Activated CD4-positive, alpha-beta memory T cell treated with anti-CD3 and anti-CD28 coated beads for 36 hours (primary cell): ENCODE data around the gene NATD1. TPM values are rescaled to one million over a fixed set of nuclear protein-coding genes. Genes with fewer than 3 reads are reported as not detected.

Source experiments
- CTCF ChIA-PET: fragments of 350-600 bp; sonication (Branson Sonifier 250); formaldehyde crosslinking; loops from one replicate; lab custom pipeline; 2021; ENCODE audit warnings: antibody characterized with exemption, inconsistent platforms; lab: Charles Lee
- POLR2A ChIA-PET: fragments of 350-600 bp; sonication (Branson Sonifier 250); formaldehyde crosslinking; loops from one replicate; lab custom pipeline; 2021; ENCODE audit warnings: antibody characterized with exemption; lab: Charles Lee
- DNase-seq: peaks from one replicate; pipeline ENCODE4 v3.0.0-alpha.2; 2020
- H3K27ac Mint-ChIP-seq: one replicate; pipeline ENCODE4 v1.8.0; 2021; ENCODE audit warnings: mixed read lengths
- H3K27me3 Mint-ChIP-seq: one replicate; pipeline ENCODE4 v1.8.0; 2021; ENCODE audit warnings: mixed read lengths
- H3K36me3 Mint-ChIP-seq: one replicate; pipeline ENCODE4 v1.8.0; 2021; ENCODE audit warnings: mixed read lengths
- H3K4me1 Mint-ChIP-seq: one replicate; pipeline ENCODE4 v1.8.0; 2021; ENCODE audit warnings: low read depth, mixed read lengths
- H3K4me3 Mint-ChIP-seq: one replicate; pipeline ENCODE4 v1.8.0; 2021; ENCODE audit warnings: mild to moderate bottlenecking, mixed read lengths
- H3K9me3 Mint-ChIP-seq: one replicate; pipeline ENCODE4 v1.8.0; 2021; ENCODE audit warnings: mixed read lengths
- intact Hi-C: fragments of 100-400 bp; cut with micrococcal nuclease; formaldehyde crosslinking; loops from one replicate; pipeline ENCODE4 v1.15.1; 2023
- total RNA-seq, 2 experiments: library from RNA; stranded (reverse); gene quantifications; one replicate each; pipeline ENCODE4 v1.2.3, GENCODE V29; 2021

NATD1 gene
- total RNA-seq, 2 experiments from 2014 or later = 3.0 to 3.2 TPM

GRCh38 chr17:21286909-21287702 is 33.9 kb upstream of the NATD1 start:
- peaks cover 52% of the 10 kb centered on the region for H3K4me1 Mint-ChIP-seq
- H3K27ac Mint-ChIP-seq = peak overlapping the region; percentile 89
- no peaks in the 10 kb centered on the region for H3K27me3 Mint-ChIP-seq
- intact Hi-C loops = loop anchor here (1.0 to 10.0 kb wide), 5 partner anchors 36 to 1132 kb away; partner anchors contain the start of gene DHRS7B
- peak; percentile 79 for DNase-seq
- H3K4me3 Mint-ChIP-seq = peak overlapping the region; percentile 98
- POLR2A ChIA-PET = interaction anchor here (1.0 to 4.1 kb wide), 5 partner anchors 11 to 264 kb away, joined by 3 to 27 read pairs (median 7); partner anchors contain the start of gene USP22
- peaks cover 31% of the 10 kb centered on the region for H3K36me3 Mint-ChIP-seq
- no peaks in the 10 kb centered on the region for H3K9me3 Mint-ChIP-seq
- CTCF ChIA-PET = interaction anchor here (0.7 to 4.3 kb wide), 7 partner anchors 8 to 244 kb away, joined by 3 to 28 read pairs (median 14); partner anchors contain the start of gene USP22

GRCh38 chr17:21286066-21286770 is 33.0 kb upstream of the NATD1 start:
- peaks cover 52% of the 10 kb centered on the region for H3K4me1 Mint-ChIP-seq
- ChIA-PET POLR2A (interaction anchor here (2.0 to 4.1 kb wide), 3 partner anchors 10 to 265 kb away, joined by 4 to 27 read pairs (median 11); partner anchors contain the start of gene USP22), CTCF (interaction anchor here (0.6 to 4.3 kb wide), 8 partner anchors 10 to 243 kb away, joined by 3 to 28 read pairs (median 8); partner anchors contain the start of gene USP22)
- H3K27ac Mint-ChIP-seq = peak overlapping the region; percentile 89
- H3K9me3 Mint-ChIP-seq = no peaks in the 10 kb centered on the region
- peak; percentile 49 for DNase-seq
- peak overlapping the region; percentile 98 for H3K4me3 Mint-ChIP-seq
- intact Hi-C loops = loop anchor here (2.0 to 10.0 kb wide), 3 partner anchors 37 to 1131 kb away; no protein-coding TSS in a partner anchor
- peaks cover 25% of the 10 kb centered on the region for H3K36me3 Mint-ChIP-seq
- H3K27me3 Mint-ChIP-seq = no peaks in the 10 kb centered on the region

DNA sequence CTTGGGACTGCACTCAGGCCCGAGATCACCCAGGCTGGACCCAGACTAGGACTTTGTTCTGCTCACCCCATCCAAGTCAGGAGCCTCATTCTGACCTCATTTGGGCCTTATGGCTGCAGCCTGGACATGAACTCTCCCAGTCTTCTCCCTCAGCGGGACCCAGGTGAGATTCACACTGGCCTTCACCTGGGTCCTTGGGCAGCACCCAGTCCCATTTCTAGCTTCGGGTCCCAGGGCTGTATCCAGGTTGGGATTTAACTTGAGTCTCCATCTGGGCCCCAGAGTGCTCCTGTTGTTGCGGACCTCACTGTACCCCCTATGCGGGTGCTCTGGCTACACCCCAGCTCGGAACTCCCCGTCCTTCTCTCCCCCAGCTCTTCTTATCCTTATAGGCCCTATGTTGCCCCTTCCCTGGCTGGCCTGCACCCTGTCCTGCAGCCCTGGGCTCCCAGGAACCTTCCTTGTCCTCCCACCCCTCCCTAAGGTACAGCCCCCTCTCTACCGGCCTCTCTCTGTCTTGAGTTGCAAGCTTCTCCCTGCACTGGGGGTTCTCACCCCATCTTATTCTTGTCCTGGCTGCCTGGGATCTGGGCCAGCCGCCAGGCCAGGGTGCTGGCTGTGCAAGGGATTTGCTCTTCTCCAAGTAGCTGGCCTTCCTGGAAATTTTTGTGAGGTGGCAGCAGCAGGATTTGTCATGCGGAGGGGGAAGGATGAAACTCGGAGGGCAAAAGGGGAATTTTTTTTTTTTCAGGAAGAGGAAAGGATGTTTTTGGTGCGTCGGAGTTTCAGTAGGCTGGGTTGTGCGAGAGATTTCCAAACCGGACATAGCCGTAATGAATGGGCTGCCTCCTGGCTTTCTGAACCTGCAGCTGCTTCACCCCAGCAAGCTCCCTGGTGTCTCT is 32.2 kb upstream of the NATD1 start:
- Mint-ChIP-seq H3K27me3 (no peaks in the 10 kb centered on the region), H3K36me3 (peaks cover 21% of the 10 kb centered on the region), H3K27ac (peak overlapping the region; percentile 89), H3K9me3 (no peaks in the 10 kb centered on the region), H3K4me1 (peaks cover 49% of the 10 kb centered on the region), H3K4me3 (peak overlapping the region; percentile 98)
- CTCF ChIA-PET = interaction anchor here (0.9 to 4.3 kb wide), 5 partner anchors 9 to 225 kb away, joined by 3 to 28 read pairs (median 14); no protein-coding TSS in a partner anchor
- POLR2A ChIA-PET = interaction anchor here (0.7 to 4.1 kb wide), 2 partner anchors 9 to 242 kb away, joined by 3 to 27 read pairs; partner anchors contain the start of gene USP22
- DNase-seq = peak; percentile 39
- intact Hi-C loops = loop anchor here (1.0 to 10.0 kb wide), 5 partner anchors 37 to 1131 kb away; no protein-coding TSS in a partner anchor

- DNase-seq = peak; percentile 99
- H3K4me3 Mint-ChIP-seq = peak within 1 kb of the TSS; percentile 98
- ChIA-PET CTCF (interaction anchor here (0.9 to 4.3 kb wide), 5 partner anchors 8 to 228 kb away, joined by 3 to 28 read pairs (median 4); no protein-coding TSS in a partner anchor), POLR2A (interaction anchor here (0.7 to 4.1 kb wide), 2 partner anchors 8 to 241 kb away, joined by 3 to 27 read pairs; partner anchors contain the start of gene USP22)
- intact Hi-C loops = loop anchor here (1.0 to 10.0 kb wide), 6 partner anchors 9 to 1130 kb away; partner anchors contain the start of gene KCNJ12
- peak within 1 kb of the TSS; percentile 89 for H3K27ac Mint-ChIP-seq
- H3K36me3 Mint-ChIP-seq = peaks cover 21% of the 10 kb centered on the region
- no peaks in the 10 kb centered on the region for H3K27me3 Mint-ChIP-seq
- peaks cover 50% of the 10 kb centered on the region for H3K4me1 Mint-ChIP-seq
- no peaks in the 10 kb centered on the region for H3K9me3 Mint-ChIP-seq
Measured at GRCh38 chr17:21284319-21285163, 31.3 kb upstream of the NATD1 start, which contains the start of gene MAP2K3. TSS of gene MAP2K3 (plus strand) at chr17:21284711. CDS start at chr17:21284921, 210 bp downstream.

- peaks cover 21% of the 10 kb centered on the region for H3K36me3 Mint-ChIP-seq
- intact Hi-C loops = loop anchor here (1.0 to 10.0 kb wide), 4 partner anchors 8 to 1129 kb away; partner anchors contain the start of gene KCNJ12
- no peaks in the 10 kb centered on the region for H3K27me3 Mint-ChIP-seq
- peak overlapping the region; percentile 76 for H3K27ac Mint-ChIP-seq
- H3K9me3 Mint-ChIP-seq = no peaks in the 10 kb centered on the region
- DNase-seq = no peak
- H3K4me1 Mint-ChIP-seq = peaks cover 50% of the 10 kb centered on the region
- peak overlapping the region; percentile 98 for H3K4me3 Mint-ChIP-seq
- CTCF ChIA-PET = interaction anchor here (0.9 to 2.5 kb wide), 4 partner anchors 164 to 229 kb away, joined by 3 to 12 read pairs (median 4); no protein-coding TSS in a partner anchor
- POLR2A ChIA-PET = no interaction called here
Measured at GRCh38 chr17:21283482-21284318, 30.5 kb upstream of the NATD1 start.

- POLR2A ChIA-PET = no interaction called here
- intact Hi-C loops = loop anchor here (5.0 to 10.0 kb wide), 2 partner anchors 94 to 1128 kb away; partner anchors contain the start of gene KCNJ12
- no peaks in the 10 kb centered on the region for H3K27me3 Mint-ChIP-seq
- CTCF ChIA-PET = interaction anchor here (1.4 to 2.5 kb wide), 2 partner anchors 174 to 229 kb away, joined by 4 to 12 read pairs; no protein-coding TSS in a partner anchor
- peaks cover 21% of the 10 kb centered on the region for H3K36me3 Mint-ChIP-seq
- H3K27ac Mint-ChIP-seq = no peak overlapping the region
- H3K4me1 Mint-ChIP-seq = peaks cover 50% of the 10 kb centered on the region
- no peak for DNase-seq
- H3K9me3 Mint-ChIP-seq = no peaks in the 10 kb centered on the region
- H3K4me3 Mint-ChIP-seq = no peak overlapping the region
Measured at GRCh38 chr17:21282850-21283249, 29.6 kb upstream of the NATD1 start.

- peak overlapping the region; percentile 30 for H3K27ac Mint-ChIP-seq
- no peaks in the 10 kb centered on the region for H3K27me3 Mint-ChIP-seq
- peaks cover 48% of the 10 kb centered on the region for H3K4me1 Mint-ChIP-seq
- no peaks in the 10 kb centered on the region for H3K9me3 Mint-ChIP-seq
- peaks cover 17% of the 10 kb centered on the region for H3K36me3 Mint-ChIP-seq
- intact Hi-C loops = loop anchor here (5.0 to 10.0 kb wide), 2 partner anchors 95 to 1127 kb away; partner anchors contain the start of gene KCNJ12
- H3K4me3 Mint-ChIP-seq = no peak overlapping the region
- DNase-seq = peak; percentile 42
- ChIA-PET CTCF (interaction anchor here (1.4 to 4.3 kb wide), 3 partner anchors 162 to 230 kb away, joined by 4 to 30 read pairs (median 12); no protein-coding TSS in a partner anchor), POLR2A (no interaction called here)
Measured at GRCh38 chr17:21282231-21282630, 29.0 kb upstream of the NATD1 start.

GRCh38 chr17:21280081-21280518 is 26.9 kb upstream of the NATD1 start:
- intact Hi-C loops = loop anchor here (1.0 to 10.0 kb wide), 3 partner anchors 97 to 1125 kb away; partner anchors contain the start of gene KCNJ12
- peak; percentile 93 for DNase-seq
- peaks cover 58% of the 10 kb centered on the region for H3K4me1 Mint-ChIP-seq
- CTCF ChIA-PET = interaction anchor here (1.1 to 4.3 kb wide), 13 partner anchors 8 to 236 kb away, joined by 3 to 30 read pairs (median 7); partner anchors contain the start of genes NATD1 and USP22
- H3K27me3 Mint-ChIP-seq = no peaks in the 10 kb centered on the region
- H3K27ac Mint-ChIP-seq = peak overlapping the region; percentile 46
- no peaks in the 10 kb centered on the region for H3K36me3 Mint-ChIP-seq
- peak overlapping the region; percentile 33 for H3K4me3 Mint-ChIP-seq
- POLR2A ChIA-PET = no interaction called here
- no peaks in the 10 kb centered on the region for H3K9me3 Mint-ChIP-seq

DNA sequence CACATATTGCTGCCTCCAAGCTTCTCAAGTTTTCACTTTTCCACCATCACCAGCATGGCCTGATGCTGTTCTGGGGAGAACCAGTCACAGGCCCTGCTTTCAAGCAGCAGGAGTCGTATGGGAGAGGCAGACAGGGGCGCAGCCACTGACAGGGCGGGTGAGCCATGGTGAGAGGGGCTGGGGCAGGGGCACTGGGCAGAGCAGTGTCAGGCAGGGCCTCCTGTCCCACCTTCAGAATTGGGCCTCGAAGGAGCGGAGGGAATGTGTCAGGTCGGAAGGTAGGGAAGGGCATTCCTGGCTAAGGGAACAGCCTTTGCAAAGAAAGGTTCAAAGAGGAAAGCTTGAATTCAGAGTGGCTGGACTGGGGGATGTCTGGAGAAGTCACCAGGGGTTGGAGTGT is 26.4 kb upstream of the NATD1 start:
- CTCF ChIA-PET = interaction anchor here (0.9 to 4.3 kb wide), 16 partner anchors 8 to 237 kb away, joined by 3 to 30 read pairs (median 6); partner anchors contain the start of genes DHRS7B, NATD1 and USP22
- H3K27me3 Mint-ChIP-seq = no peaks in the 10 kb centered on the region
- intact Hi-C loops = no loop called here
- H3K36me3 Mint-ChIP-seq = no peaks in the 10 kb centered on the region
- no peak overlapping the region for H3K4me3 Mint-ChIP-seq
- no peak for DNase-seq
- peak overlapping the region; percentile 46 for H3K27ac Mint-ChIP-seq
- POLR2A ChIA-PET = no interaction called here
- no peaks in the 10 kb centered on the region for H3K9me3 Mint-ChIP-seq
- peaks cover 59% of the 10 kb centered on the region for H3K4me1 Mint-ChIP-seq
